Stimulated activated naive CD8-positive, alpha-beta T cell treated with anti-CD3 and anti-CD28 coated beads, Interleukin-15, Interleukin-2, amounts not matched to agents 100 ng/mL and 50 ng/mL, for 24 hours (primary cell): ENCODE measurements around the gene PPP2R3C.
"Not testable (repeated sequence)": the region's sequence is repeated elsewhere in the genome, so short reads cannot be mapped to it uniquely, and the experiment has no call there.

ENCODE experiments used
- H3K27ac Mint-ChIP-seq: one replicate; pipeline ENCODE4 v1.8.0; 2021; ENCODE audit warnings: mild to moderate bottlenecking, mixed read lengths
- H3K27me3 Mint-ChIP-seq: one replicate; pipeline ENCODE4 v1.8.0; 2021; ENCODE audit warnings: mixed read lengths
- H3K36me3 Mint-ChIP-seq: one replicate; pipeline ENCODE4 v1.8.0; 2021; ENCODE audit warnings: low read depth, mixed read lengths
- H3K4me1 Mint-ChIP-seq: one replicate; pipeline ENCODE4 v1.8.0; 2021; ENCODE audit warnings: low read depth, mixed read lengths
- H3K4me3 Mint-ChIP-seq: one replicate; pipeline ENCODE4 v1.8.0; 2021; ENCODE audit warnings: mild to moderate bottlenecking, mixed read lengths
- H3K9me3 Mint-ChIP-seq: one replicate; pipeline ENCODE4 v1.8.0; 2021; ENCODE audit warnings: mixed read lengths

PPP2R3C gene

DNA sequence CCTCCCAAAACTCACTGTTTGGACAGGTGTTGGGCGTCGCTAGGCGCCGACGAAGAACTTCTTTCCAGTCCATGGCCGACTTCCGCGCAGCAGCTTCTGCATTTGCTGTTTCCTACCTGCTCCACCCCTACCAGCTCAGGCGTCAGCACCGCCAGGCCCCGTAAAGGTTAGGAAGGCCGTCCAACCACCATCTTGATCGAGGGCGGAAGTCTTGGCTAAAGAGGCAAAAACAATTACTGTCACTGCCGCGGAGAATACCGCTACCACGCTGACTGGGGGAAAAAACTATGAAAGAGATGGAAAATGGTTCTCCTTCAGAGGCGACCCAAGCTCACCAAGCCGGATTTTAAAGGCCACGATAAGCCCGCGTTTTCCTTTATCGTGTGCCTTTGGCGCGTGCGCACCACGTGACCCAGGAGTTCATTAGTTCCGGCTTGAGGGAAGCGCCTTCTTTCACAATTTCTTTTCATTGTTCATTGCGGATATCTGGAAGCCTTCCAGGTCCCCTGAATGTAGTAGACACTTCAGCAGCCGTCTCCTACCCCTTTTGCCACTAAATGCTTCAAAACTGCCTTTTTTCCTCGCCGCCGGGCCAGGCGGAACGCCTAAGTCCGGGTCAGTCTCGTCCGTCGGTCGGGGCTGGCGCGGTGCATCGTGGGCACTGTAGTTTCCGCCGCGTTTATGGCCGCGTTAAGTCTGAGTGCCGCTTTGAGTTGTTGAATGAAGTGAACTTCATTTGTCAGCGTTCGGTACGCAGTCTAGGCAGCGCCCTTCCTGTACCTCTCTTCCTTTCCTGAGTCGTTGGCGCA, at the start of gene PPP2R3C, which contains the start of gene PRORP:
PPP2R3C (minus strand) TSS at position 104 of the 809 bp plus-strand sequence; CDS start at position 73, 31 bp downstream.
PRORP (plus strand) TSS at position 666 of the 809 bp plus-strand sequence. CDS start 694 bp downstream, outside the sequence.
- Mint-ChIP-seq H3K27me3 (no peaks in the 10 kb centered on the region), H3K9me3 (no peaks in the 10 kb centered on the region), H3K27ac (peak within 1 kb of the TSS; percentile 100), H3K36me3 (peaks cover 38% of the 10 kb centered on the region), H3K4me3 (peak within 1 kb of the TSS; percentile 96), H3K4me1 (peaks cover 73% of the 10 kb centered on the region)

DNA sequence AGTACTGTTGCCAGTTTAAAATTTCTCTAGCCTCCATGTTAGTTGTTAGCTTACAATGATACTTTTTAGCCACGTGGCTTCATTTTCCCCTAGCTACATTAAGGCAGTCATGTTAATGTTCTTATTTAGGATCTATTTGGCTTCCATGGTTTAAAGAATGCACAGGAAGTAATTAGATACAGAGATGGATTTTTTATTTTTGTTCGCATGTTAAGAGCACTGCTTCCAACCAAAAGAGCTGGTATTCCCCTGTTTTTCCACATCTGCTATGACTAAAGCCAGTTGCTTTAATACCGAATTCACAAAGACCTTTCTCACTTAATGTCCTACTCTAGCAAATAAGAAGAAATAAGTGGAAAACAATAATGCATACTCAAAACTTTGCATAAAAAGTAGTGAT, 45.7 kb upstream of the PPP2R3C start:
- H3K4me1 Mint-ChIP-seq = peaks cover 2% of the 10 kb centered on the region
- H3K9me3 Mint-ChIP-seq = no peaks in the 10 kb centered on the region
- H3K4me3 Mint-ChIP-seq = no peak overlapping the region
- H3K27me3 Mint-ChIP-seq = no peaks in the 10 kb centered on the region
- H3K27ac Mint-ChIP-seq = no peak overlapping the region
- peaks cover 53% of the 10 kb centered on the region for H3K36me3 Mint-ChIP-seq

DNA sequence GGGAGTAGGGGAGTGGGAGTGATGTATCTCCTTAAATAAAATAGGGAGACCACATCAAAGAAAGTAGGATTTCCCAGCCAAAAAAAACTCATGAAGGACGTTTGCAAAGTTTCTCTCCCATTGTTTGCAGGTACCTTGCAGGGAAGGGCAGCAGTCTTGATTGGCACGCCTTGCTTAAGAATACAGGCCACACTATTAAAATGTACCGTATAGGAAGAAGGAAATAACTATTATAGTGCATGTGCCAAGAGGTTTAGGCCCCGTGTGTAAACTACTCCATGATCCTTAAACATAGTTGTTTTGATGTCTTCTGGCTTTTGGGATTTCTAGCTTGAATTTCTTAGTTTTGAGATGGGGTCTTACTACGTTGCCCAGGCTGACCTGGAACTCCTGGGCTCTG, 43.1 kb upstream of the PPP2R3C start:
- Mint-ChIP-seq H3K36me3 (peaks cover 62% of the 10 kb centered on the region), H3K4me1 (peaks cover 29% of the 10 kb centered on the region), H3K27ac (no peak overlapping the region), H3K9me3 (no peaks in the 10 kb centered on the region), H3K27me3 (no peaks in the 10 kb centered on the region), H3K4me3 (no peak overlapping the region)

DNA sequence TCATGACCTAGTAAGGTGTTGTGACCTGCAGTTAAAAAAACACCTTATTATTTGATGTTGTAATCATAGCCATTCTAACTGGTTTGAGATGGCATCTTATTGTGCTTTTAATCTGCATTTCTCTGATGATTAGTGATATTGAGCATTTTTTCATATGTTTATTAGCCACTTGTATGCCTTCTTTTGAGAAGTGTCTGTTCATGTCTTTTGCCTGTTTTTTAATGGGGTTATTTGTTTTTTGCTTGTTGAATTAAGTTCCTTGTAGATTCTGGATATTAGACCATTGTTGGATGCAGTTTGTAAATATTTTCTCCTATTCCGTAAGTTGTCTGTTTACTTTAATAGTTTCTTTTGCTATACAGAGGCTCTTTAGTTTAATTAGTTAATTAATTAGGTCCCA, 41.6 kb upstream of the PPP2R3C start:
- Mint-ChIP-seq H3K9me3 (no peaks in the 10 kb centered on the region), H3K27me3 (no peaks in the 10 kb centered on the region), H3K4me1 (peaks cover 40% of the 10 kb centered on the region), H3K4me3 (no peak overlapping the region), H3K36me3 (peaks cover 58% of the 10 kb centered on the region), H3K27ac (no peak overlapping the region)

DNA sequence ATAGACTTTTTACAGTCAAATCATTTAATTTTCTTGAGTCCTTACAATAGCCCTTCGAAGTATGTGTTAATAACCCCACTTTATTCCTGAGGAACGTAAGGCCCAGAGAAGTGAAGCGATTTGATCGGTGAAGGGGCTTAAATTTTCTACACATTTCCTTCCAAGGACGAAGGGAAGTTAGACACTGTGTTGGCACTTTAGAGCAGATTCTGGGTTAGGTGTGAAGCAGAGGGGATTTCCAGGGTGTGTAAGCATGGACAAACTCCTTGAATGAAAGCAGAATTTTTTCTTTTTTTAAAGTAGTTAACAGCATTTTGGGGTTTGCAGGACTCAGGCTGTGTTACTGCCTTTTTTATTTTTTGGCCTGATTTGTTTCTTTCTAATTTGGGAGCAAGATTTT, 39.4 kb upstream of the PPP2R3C start:
- Mint-ChIP-seq H3K4me3 (peak overlapping the region; percentile 1), H3K36me3 (peaks cover 49% of the 10 kb centered on the region), H3K9me3 (no peaks in the 10 kb centered on the region), H3K4me1 (peaks cover 44% of the 10 kb centered on the region), H3K27ac (peak overlapping the region; percentile 54), H3K27me3 (no peaks in the 10 kb centered on the region)

DNA sequence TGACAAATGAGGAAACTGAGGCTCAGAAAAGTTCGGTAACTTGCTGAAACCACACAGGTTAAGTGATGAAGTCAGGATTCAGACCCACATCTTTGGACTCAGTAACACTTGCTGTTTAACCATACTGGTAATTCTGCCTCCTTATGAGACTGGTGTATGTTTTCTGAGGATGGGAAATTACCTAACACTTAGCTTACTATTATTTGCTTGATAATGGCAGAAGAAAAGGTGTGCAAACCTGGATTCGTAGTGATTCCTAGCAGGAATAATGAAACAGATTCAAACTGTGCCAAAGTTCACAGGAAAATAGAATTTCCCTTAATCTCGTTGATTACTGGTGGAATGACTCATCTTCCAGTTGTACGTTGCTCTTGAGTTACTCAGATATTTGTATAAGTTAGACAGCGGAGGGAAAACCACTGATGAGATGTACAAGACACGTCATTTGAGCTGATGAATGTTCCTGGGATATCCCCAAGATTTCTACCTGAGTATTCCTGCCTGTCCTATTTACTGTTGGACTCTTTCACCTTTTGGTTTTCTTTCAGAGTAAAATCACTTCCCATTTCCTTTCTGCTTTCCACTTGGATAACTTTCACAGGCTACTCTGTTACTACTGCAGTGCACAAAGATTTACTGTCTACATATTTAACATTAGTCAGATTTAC, 38.1 kb upstream of the PPP2R3C start:
- H3K4me1 Mint-ChIP-seq = peaks cover 51% of the 10 kb centered on the region
- H3K27me3 Mint-ChIP-seq = no peaks in the 10 kb centered on the region
- no peaks in the 10 kb centered on the region for H3K9me3 Mint-ChIP-seq
- peaks cover 42% of the 10 kb centered on the region for H3K36me3 Mint-ChIP-seq
- peak overlapping the region; percentile 68 for H3K27ac Mint-ChIP-seq
- peak overlapping the region; percentile 51 for H3K4me3 Mint-ChIP-seq

DNA sequence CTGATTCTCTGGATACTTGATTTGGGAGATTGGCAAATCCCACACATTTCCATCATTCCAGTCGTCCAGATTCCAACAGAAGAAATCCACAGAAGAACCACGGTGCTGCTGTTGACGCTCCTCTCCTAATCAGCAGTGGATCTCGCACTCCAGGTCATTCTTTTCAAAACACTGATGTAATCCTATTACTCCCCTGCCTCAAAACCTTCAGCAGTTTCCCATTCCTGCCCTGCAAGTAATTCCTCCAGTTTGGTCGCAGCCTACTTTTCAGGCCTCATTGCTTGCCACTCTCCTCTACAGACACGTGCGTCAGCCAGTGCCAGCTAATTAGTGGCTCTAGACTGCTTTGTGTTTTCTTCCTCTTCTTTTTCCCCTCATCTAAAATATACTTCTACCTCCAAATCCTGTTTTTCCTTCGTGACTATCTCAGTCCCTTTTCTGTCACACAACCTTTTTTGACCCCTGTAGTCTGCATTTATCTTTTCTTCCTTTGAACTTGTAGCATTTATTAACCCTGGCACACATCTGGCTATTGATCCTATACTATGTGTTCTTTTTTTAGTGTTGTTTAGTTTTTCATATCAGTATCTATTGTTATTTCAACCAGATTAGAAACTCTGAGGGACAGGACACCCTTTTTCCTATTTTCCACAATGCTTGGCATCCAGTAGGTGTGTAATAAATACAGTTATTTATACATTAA, 37.3 kb upstream of the PPP2R3C start:
- Mint-ChIP-seq H3K4me3 (no peak overlapping the region), H3K27me3 (no peaks in the 10 kb centered on the region), H3K9me3 (no peaks in the 10 kb centered on the region), H3K36me3 (peaks cover 36% of the 10 kb centered on the region), H3K27ac (no peak overlapping the region), H3K4me1 (peaks cover 54% of the 10 kb centered on the region)

DNA sequence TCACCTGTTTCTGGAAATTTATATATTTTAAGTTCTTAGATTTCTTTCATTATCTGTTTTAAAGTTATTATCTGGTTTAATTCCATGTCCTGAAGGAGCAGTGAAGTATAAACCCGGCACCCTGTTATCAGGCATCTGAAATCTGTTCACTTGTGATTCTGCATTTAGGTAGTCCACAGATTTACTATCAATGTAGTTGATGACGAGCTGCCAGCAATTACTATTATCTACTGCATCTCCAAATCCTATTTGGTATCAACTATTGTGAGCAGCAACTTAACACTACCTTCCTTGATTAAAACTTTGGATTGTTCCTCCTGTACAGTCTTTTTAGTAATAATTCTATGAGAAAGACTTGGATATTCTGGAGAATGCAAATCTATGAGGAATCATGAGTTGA, 36.7 kb upstream of the PPP2R3C start:
- no peaks in the 10 kb centered on the region for H3K9me3 Mint-ChIP-seq
- H3K4me3 Mint-ChIP-seq = no peak overlapping the region
- no peaks in the 10 kb centered on the region for H3K27me3 Mint-ChIP-seq
- peaks cover 57% of the 10 kb centered on the region for H3K4me1 Mint-ChIP-seq
- H3K36me3 Mint-ChIP-seq = peaks cover 32% of the 10 kb centered on the region
- no peak overlapping the region for H3K27ac Mint-ChIP-seq

DNA sequence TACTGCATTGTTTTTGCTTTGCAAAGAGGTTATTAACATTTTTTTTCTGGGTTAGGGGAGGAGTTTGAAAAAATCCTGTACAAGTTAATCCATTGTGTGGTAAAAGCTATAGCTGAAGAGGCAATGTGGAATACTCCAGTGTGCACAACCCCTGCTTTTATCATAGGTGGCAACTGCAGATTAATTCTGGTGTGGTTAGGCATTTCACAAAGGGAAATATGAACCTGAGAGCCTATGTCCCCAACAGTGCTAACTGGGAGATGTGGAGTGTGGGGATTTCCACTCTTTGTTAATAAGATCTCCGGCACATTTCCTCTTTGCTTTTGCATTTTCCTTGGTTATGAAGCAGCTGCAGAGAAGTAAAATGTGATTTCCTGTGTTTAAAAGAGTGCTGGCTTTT, 34.2 kb upstream of the PPP2R3C start:
- Mint-ChIP-seq H3K27me3 (no peaks in the 10 kb centered on the region), H3K9me3 (no peaks in the 10 kb centered on the region), H3K27ac (peak overlapping the region; percentile 20), H3K4me3 (no peak overlapping the region), H3K36me3 (peaks cover 30% of the 10 kb centered on the region), H3K4me1 (peaks cover 39% of the 10 kb centered on the region)

DNA sequence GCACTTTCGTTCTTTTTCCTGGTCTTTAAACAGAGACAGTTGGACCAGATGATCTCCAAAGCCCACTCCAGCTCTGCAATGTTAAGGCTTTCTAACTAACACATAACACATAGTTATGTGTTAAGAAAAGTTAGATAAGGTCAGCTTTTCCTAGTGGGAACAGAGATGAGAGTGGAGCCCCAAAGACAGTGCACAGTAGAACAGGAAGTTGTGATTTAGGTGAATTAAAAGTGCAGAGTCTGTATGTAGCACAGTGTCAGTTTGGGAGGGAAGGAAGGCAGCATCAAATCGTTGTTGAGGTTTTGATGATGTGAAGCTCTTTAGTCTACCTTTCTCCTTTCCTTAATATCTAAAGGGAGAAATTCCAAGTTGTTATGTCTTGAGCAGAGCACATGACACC, 32.2 kb upstream of the PPP2R3C start:
- H3K4me1 Mint-ChIP-seq = peaks cover 20% of the 10 kb centered on the region
- H3K27me3 Mint-ChIP-seq = no peaks in the 10 kb centered on the region
- H3K9me3 Mint-ChIP-seq = no peaks in the 10 kb centered on the region
- no peak overlapping the region for H3K4me3 Mint-ChIP-seq
- H3K36me3 Mint-ChIP-seq = peaks cover 19% of the 10 kb centered on the region
- H3K27ac Mint-ChIP-seq = no peak overlapping the region

DNA sequence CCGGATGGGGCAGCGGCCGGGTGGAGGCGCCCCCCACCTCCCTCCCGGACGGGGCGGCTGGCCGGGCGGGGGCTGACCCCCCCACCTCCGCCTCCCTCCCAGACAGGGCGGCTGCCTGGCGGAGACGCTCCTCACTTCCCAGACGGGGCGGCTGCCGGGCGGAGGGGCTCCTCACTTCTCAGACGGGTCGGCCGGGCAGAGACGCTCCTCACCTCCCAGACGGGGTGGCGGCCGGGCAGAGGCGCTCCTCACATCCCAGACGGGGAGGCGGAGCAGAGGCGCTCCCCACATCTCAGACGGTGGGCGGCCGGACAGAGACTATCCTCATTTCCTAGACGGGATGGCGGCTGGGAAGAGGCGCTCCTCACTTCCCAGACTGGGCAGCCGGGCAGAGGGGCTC, 30.7 kb upstream of the PPP2R3C start:
- H3K4me1 Mint-ChIP-seq = peaks cover 17% of the 10 kb centered on the region
- not testable (repeated sequence) for H3K4me3 Mint-ChIP-seq, H3K27ac Mint-ChIP-seq, H3K9me3 Mint-ChIP-seq, H3K27me3 Mint-ChIP-seq
- peaks cover 14% of the 10 kb centered on the region for H3K36me3 Mint-ChIP-seq

DNA sequence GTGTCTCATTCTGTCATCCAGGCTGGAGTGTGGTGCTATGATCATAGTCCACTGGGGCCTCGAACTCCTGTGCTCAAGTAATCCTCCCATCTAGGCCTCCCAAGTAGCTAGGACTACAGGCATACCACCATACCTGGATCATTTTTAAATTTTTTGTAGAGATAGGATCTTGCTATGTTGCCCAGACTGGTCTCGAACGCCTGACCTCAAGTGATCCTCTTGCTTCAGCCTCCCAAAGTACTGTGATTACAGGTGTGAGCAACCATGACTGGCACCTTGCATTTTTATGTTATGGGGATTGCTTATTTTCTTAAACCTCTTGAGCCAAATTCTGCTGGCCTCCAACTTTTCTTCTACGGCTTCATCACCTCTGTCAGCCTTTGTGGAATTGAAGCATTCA, 27.4 kb upstream of the PPP2R3C start:
- Mint-ChIP-seq H3K4me1 (peaks cover 8% of the 10 kb centered on the region), H3K9me3 (no peaks in the 10 kb centered on the region), H3K27ac (no peak overlapping the region), H3K4me3 (no peak overlapping the region), H3K36me3 (peaks cover 26% of the 10 kb centered on the region), H3K27me3 (no peaks in the 10 kb centered on the region)

DNA sequence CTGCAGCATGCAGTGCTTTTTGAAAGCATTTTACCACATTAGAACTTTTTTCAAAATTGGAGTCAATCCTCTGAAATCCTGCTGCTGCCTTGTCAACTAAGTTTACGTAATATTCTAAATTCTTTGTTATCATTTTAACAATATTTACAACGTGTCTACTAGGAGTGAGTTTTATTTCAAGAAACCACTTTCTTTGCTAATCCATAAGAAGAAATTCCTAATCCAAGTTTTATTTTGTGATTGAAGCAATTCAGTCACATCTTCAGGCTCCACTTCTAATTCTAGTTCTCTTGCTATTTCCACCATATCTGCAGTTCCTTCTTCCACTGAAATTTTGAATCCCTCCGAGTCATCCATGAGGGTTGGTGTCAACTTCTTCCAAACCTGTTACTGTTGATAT, 25.9 kb upstream of the PPP2R3C start:
- H3K27me3 Mint-ChIP-seq = no peaks in the 10 kb centered on the region
- H3K27ac Mint-ChIP-seq = no peak overlapping the region
- no peaks in the 10 kb centered on the region for H3K9me3 Mint-ChIP-seq
- peaks cover 31% of the 10 kb centered on the region for H3K36me3 Mint-ChIP-seq
- no peak overlapping the region for H3K4me3 Mint-ChIP-seq
- H3K4me1 Mint-ChIP-seq = peaks cover 4% of the 10 kb centered on the region

DNA sequence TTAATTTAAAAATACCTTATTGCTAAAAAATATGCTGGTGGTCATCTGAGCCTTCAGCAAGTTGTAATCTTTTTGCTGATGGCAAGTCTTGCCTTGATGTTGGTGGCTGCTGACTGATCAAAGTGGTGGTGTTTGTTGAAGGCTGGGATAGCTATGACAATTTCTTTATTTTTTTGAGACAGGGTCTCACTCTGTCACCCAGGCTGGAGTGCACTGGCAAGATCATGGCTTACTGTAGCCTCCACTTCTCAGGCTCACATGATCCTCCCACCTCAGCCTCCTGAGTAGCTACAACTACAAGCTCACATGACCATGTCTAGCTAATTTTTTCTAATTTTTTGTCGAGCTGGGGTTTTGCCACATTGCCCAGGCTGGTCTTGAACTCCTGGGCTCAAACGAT, 25.4 kb upstream of the PPP2R3C start:
- no peak overlapping the region for H3K27ac Mint-ChIP-seq
- peaks cover 4% of the 10 kb centered on the region for H3K4me1 Mint-ChIP-seq
- no peak overlapping the region for H3K4me3 Mint-ChIP-seq
- H3K27me3 Mint-ChIP-seq = no peaks in the 10 kb centered on the region
- no peaks in the 10 kb centered on the region for H3K9me3 Mint-ChIP-seq
- H3K36me3 Mint-ChIP-seq = peaks cover 30% of the 10 kb centered on the region

DNA sequence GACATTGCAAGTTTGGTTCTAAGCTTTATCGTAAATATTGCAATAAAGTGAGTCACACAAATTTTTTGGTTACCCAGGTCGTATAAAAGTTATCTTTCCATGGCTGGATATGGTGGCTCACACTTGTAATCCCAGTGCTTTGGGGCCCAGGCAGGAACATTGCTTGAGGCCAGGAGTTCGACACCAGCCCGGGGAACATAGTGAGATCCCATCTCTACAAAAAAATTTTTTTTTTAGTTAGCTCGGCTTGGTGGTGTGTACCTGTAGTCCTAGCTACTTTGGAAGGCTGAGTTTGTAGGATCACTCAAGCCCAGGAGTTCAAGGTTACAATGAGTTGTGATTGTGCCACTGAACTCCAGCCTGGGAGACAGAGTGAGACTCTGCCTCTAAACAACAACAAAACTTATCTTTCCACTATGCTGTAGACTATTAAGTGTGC, 24.9 kb upstream of the PPP2R3C start:
- no peaks in the 10 kb centered on the region for H3K9me3 Mint-ChIP-seq
- no peak overlapping the region for H3K27ac Mint-ChIP-seq
- no peaks in the 10 kb centered on the region for H3K27me3 Mint-ChIP-seq
- peaks cover 27% of the 10 kb centered on the region for H3K36me3 Mint-ChIP-seq
- peaks cover 4% of the 10 kb centered on the region for H3K4me1 Mint-ChIP-seq
- no peak overlapping the region for H3K4me3 Mint-ChIP-seq
